ENCODE measurements around the gene PUS3.
A peak's percentile ranks its signal among the peaks of the same experiment; 100 is the strongest.
"Not testable (repeated sequence)": the region's sequence is repeated elsewhere in the genome, so short reads cannot be mapped to it uniquely, and the experiment has no call there.

Gene PUS3

DNA sequence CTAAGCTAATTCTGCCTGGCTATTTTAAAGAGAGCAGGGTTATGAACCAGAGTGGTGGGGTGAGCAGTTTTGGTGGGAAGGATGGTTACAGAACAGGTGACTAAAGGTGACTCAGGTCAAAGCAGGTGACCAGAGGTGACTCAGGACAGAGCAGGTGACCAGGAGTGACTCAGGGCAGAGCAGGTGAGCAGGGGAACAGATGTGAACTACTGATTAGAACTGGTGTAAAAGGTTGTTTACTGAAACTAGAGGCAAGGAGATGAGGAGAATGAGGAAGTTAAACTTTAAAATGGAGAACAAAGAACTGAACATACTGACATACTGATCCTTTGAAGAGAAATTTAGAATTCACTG lies 30.9 kb downstream of the PUS3 start:
- no peak for DNase-seq (ENCODE audit: low read depth)
- H3K4me3 ChIP-seq (ENCODE audit: control insufficient read depth, low read depth, low read length) = no peak overlapping the region
- TF ChIP-seq, protein P1, sequence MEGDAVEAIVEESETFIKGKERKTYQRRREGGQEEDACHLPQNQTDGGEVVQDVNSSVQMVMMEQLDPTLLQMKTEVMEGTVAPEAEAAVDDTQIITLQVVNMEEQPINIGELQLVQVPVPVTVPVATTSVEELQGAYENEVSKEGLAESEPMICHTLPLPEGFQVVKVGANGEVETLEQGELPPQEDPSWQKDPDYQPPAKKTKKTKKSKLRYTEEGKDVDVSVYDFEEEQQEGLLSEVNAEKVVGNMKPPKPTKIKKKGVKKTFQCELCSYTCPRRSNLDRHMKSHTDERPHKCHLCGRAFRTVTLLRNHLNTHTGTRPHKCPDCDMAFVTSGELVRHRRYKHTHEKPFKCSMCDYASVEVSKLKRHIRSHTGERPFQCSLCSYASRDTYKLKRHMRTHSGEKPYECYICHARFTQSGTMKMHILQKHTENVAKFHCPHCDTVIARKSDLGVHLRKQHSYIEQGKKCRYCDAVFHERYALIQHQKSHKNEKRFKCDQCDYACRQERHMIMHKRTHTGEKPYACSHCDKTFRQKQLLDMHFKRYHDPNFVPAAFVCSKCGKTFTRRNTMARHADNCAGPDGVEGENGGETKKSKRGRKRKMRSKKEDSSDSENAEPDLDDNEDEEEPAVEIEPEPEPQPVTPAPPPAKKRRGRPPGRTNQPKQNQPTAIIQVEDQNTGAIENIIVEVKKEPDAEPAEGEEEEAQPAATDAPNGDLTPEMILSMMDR (conservative IDR thresholded peaks at IDR 0.05; ENCODE audit: control insufficient read depth, insufficient read depth, low read depth, low read length) = no peak

DNA sequence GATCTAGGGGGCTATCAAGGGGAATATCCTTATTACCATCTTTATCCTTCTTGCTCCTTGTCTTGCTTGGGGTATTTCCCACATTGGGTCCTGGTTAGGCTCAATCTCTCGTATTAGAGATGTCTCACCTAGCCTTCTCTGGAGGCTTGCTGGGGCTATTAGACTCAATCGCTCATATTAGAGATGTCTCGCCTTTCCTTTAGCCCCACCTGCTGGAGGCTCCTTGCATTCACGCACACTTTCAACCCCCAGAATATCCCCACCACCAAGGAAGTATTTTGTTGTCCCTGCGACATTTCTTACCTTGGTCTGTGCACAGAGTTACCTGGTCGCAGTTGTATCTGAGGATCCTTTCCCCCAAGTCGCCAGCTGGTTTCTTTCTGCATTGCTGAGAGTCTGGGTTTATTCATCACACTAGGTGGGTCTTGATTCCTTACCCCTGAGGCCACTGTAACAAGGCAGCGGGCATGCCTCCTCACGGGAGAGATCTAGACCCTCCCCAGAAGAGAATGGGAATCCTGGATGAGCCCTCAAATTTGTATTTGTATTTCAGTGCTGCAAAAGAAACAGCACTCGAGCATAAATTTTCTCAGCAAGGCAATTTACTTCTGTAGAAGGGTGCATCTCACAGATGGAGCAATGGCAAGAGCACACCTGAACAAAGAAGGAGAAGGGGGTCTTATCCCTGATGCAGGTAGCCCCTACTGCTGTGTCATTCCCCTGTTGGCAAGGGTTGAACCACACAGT lies 31.4 kb downstream of the PUS3 start:
- TF ChIP-seq, protein P1 (conservative IDR thresholded peaks at IDR 0.05; ENCODE audit: control insufficient read depth, insufficient read depth, low read depth, low read length) = peak; percentile 61
- DNase-seq (ENCODE audit: low read depth) = peak; percentile 42
- H3K4me3 ChIP-seq (ENCODE audit: control insufficient read depth, low read depth, low read length) = no peak overlapping the region

DNA sequence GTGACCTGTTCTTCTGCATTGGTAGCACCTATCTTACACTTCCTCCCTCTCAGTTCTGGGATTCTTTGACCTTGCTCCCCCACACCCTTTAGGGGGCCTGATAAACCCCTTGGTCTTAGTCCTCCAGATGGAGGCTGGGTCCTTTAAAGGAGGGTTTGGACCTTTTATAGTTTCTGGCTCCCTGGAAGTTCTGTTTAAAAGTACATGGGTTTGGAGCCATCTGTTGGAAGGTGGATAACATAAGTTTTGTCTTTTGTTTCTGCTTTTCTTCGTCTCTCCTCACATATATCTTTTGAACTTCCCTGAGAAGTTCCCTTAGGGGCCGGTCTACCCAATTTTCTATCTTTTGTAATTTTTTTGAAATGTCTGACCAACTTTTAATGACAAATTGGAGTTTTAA lies 33.5 kb downstream of the PUS3 start:
- no peak overlapping the region for H3K4me3 ChIP-seq (ENCODE audit: control insufficient read depth, low read depth, low read length)
- TF ChIP-seq, protein P1 (conservative IDR thresholded peaks at IDR 0.05; ENCODE audit: control insufficient read depth, insufficient read depth, low read depth, low read length) = no peak
- no peak for DNase-seq (ENCODE audit: low read depth)

DNA sequence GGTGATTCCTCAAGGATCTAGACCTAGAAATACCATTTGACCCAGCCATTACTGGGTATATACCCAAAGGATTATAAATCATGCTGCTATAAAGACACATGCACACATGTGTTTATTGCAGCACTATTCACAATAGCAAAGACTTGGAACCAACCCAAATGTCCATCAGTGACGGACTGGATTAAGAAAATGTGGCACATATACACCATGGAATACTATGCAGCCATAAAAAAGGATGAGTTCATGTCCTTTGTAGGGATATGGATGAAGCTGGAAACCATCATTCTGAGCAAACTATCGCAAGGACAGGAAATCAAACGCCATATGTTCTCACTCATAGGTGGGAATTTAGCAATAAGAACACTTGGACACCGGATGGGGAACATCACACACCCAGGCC lies 37.7 kb downstream of the PUS3 start:
- DNase-seq (ENCODE audit: low read depth) = not testable (repeated sequence)

DNA sequence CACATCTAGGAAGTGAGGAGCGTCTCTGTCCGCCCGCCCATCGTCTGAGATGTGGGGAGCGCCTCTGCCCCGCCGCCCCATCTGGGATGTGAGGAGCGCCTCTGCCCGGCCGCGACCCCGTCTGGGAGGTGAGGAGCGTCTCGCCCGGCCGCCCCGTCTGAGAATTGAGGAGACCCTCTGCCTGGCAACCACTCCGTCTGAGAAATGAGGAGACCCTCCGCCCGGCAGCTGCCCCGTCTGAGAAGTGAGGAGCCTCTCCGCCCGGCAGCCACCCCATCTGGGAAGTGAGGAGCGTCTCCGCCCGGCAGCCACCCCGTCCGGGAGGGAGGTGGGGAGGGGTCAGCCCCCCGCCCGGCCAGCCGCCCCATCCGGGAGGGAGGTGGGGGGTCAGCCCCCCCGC lies 40.2 kb downstream of the PUS3 start:
- DNase-seq (ENCODE audit: low read depth); H3K4me3 ChIP-seq (ENCODE audit: control insufficient read depth, low read depth, low read length): not testable (repeated sequence)

More for the DNA sequence above, 37.7 kb downstream of the PUS3 start:
- H3K4me3 ChIP-seq (ENCODE audit: control insufficient read depth, low read depth, low read length) = not testable (repeated sequence)

DNA sequence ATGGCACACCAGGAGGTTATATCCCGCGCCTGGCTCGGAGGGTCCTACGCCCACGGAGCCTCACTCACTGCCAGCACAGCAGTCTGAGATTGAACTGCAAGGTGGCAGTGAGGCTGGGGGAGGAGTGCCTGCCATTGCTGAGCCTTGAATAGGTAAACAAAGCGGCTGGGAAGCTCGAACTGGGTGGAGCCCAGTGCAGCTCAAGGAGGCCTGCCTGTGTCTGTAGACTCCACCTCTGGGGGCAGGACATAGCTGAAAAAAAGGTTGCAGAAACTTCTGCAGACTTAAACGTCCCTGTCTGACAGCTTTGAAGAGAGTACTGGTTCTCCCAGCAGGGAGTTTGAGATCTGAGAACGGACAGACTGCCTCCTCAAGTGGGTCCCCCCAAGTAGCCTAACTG lies 45.3 kb downstream of the PUS3 start:
- H3K4me3 ChIP-seq (ENCODE audit: control insufficient read depth, low read depth, low read length); DNase-seq (ENCODE audit: low read depth): not testable (repeated sequence)

DNA sequence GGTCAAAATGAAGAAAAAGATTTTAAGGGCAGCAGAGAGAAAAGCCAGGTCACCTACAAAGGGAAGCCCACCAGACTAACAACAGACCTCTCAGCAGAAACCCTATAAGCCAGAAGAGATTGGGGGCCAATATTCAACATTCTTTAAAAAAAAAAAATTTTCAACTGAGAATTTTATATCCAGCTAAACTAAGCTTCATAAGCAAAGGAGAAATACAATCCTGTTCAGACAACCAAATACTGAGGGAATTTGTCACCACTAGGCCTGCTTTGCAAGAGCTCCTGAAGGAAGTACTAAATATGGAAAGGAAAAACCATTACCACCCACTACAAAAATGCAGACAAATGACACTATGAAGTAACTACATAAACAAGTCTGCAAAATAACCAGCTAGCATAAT lies 56.8 kb downstream of the PUS3 start:
- DNase-seq (ENCODE audit: low read depth) = no peak
- TF ChIP-seq, protein P1 (conservative IDR thresholded peaks at IDR 0.05; ENCODE audit: control insufficient read depth, insufficient read depth, low read depth, low read length) = no peak
- no peak overlapping the region for H3K4me3 ChIP-seq (ENCODE audit: control insufficient read depth, low read depth, low read length)

Measured in fibroblast of mammary gland (primary cell).